8988T (cell line): ENCODE measurements around the gene SNRNP70.
"Not testable (repeated sequence)": the region's sequence is repeated elsewhere in the genome, so short reads cannot be mapped to it uniquely, and the experiment has no call there.

Experiments used
- DNase-seq: peaks from one replicate; pipeline ENCODE4 v3.0.0; 2011

The SNRNP70 gene, protein sequence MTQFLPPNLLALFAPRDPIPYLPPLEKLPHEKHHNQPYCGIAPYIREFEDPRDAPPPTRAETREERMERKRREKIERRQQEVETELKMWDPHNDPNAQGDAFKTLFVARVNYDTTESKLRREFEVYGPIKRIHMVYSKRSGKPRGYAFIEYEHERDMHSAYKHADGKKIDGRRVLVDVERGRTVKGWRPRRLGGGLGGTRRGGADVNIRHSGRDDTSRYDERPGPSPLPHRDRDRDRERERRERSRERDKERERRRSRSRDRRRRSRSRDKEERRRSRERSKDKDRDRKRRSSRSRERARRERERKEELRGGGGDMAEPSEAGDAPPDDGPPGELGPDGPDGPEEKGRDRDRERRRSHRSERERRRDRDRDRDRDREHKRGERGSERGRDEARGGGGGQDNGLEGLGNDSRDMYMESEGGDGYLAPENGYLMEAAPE

DNA sequence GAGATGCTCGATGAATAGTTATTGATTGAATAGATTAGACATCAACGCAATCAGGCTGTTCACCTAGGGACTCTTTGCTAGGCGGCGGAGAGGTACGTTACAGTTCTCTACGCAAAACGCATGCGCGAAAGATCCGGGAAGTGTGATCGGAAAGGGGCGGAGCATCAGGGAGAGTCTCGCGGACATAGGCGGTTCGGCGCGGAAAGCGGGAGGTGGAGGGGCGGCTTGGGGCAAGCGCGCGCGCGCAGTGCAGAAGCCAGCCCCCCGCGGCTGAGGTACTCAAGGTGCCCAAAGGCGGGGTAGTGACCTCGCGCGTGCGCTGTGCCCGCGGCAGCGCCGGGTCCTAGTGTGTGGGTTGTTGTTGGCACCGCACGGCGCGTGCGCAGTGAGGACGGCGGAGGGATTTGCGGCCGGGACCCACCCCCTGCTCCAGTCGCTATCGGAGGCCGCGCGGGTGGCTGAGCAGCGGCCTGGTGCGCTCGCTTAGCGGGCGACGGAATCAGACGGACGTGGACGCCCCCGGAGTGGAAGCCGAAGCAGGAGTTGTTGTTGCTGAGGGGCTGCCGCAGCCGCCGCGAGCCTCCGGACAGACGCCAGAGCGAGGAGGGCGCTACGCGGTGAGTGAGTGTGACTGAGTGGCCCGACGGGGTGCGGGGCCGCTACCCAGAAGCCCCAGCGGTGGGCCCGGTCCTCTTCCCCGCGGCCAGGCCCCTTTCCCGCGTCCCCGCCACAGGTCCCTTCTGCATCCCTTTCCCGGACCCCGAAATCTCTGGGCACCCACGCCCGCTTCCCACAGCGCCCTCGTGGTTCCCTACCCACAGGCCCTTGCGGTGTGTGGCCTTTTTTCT lies at the start of gene SNRNP70:
Gene SNRNP70, plus strand, starts transcription at position 432 of the 848 bp plus-strand sequence. CDS start 964 bp downstream, outside the sequence.
- peak; percentile 93 for DNase-seq

DNA sequence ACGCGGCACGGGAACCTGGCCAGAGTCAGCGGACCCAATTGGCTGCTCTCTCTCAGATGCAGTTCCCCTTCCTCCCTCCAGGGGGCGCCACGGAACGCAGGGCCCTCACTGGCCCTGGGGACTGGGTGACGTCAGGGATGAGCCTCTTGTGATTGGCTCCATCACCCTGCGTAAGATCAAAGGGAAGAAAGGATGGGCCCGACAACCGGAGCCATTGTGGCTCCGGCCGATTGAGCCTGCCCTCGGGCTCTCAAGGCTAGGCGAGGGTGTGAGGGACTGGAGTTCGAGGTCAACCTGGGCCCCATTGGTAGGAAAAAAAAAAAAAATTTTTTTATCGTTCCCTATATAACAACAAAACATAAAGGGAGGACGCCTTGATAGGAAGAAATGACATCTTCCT lies 48.4 kb upstream of the SNRNP70 start, which contains the start of gene CGB1:
Gene CGB1, minus strand, starts transcription at position 81 of the 400 bp plus-strand sequence. CDS start 184 bp downstream, outside the sequence.
- not testable (repeated sequence) for DNase-seq

DNA sequence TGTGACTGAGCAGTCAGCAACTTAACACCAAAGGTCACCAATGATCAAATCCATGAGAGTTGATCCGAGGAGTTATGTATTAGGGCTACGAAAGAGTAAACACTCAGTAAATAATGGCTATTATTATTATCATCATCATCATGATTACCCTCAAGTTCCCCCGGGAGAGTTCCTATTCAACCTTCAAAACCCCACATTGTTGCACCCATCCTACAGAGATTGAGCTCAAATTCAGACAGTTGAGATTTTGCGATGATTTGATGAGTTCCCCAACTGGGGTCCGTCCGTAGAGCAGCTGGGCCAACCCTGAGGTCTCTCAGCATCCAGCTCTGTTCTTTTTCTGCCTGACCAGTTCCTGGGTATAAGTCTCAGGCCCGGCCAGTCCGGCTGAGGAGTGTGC lies 47.1 kb upstream of the SNRNP70 start:
- DNase-seq = not testable (repeated sequence)

DNA sequence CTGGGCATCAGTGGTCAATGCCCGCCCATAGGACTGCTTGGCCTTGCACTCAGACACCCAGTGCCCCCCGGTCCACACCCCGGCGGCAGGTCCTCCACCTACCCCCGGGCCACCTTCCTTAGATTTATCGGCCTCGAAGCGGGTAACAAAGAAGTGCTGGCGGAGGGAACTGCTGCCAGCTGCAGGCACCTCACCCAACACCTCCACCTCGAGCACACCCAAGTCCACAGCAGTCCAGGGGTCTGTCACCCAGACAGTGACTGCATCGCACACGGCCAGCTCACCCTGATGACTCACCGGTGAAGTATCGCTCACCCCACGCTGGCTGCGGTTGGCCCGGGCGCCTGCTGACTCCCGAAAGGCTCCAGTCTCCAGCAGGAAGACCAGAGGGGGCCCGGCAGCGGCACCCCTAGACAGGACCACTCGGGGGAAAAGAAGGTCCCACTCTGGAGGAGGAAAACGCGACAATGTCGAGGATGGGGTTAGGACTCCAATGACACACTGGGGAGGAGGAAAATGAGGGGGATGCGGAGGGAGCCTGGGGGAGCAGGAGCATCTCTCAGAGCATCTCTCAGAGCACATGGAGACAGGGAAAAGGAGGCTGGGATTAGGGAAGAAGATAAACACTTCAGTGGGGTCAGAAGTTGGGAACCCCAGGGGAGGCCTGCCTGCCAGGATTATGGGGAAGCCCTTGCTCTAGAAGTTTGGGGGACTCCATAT lies 46.5 kb upstream of the SNRNP70 start:
- DNase-seq = not testable (repeated sequence)

DNA sequence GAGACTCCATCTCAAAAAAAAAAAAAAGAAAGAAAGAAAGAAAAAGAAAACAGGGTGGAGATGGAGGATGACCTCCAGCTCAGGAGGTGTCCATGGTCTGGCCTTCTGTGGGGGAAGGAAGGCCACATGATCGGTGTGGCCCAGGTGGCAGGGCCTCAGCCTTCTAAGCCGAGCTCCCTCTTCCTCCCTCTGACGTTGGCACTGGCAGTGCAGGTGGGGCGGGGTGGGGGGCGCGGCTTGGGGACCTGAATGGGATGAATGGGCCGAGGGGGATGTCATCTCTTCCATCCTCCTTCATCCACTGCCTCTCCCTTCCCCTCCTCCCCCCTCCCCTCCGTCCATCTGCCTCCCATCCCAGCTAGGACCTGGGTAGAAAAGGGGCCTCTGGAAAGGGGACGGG lies 45.5 kb upstream of the SNRNP70 start:
- DNase-seq = not testable (repeated sequence)

DNA sequence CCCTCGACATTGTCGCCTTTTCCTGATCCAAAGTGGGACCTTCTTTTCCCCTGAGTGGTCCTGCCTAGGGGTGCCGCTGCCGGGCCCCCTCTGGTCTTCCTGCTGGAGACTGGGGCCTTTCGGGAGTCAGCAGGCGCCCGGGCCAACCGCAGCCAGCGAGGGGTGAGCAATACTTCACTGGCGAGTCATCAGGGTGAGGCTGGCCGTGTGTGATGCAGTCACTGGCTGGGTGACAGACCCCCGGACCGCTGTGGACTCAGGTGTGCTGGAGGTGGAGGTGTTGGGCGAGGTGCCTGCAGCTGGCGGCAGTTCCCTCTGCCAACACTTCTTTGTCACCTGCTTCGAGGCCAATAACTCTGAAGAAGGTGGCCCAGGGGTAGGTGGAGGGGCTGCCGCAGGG lies 43.1 kb upstream of the SNRNP70 start:
- DNase-seq = no peak

DNA sequence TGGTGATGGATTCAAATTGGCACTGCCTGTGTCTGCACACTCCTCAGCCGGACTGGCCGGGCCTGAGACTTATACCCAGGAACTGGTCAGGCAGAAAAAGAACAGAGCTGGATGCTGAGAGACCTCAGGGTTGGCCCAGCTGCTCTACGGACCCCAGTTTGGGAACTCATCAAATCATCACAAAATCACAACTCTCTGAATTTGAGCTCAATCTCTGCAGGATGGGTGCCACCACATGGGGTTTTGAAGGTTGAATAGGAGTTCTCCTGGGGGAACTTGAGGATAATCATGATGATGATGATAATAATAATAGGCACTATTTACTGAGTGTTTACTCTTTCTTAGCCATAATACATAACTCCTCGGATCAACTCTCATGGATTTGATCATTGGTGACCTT lies 42.6 kb upstream of the SNRNP70 start:
- not testable (repeated sequence) for DNase-seq

DNA sequence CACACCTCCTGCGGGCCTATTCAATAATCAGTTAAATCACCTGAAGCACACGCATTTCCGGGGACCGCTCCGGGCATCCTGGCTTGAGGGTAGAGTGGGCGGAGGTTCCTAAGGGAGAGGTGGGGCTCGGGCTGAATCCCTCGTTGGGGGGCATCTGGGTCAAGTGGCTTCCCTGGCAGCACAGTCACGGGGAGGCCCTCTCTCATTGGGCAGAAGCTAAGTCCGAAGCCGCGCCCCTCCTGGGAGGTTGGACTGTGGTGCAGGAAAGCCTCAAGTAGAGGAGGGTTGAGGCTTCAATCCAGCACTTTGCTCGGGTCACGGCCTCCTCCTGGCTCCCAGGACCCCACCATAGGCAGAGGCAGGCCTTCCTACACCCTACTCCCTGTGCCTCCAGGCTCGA lies 41.7 kb upstream of the SNRNP70 start, which contains the start of gene CGB5:
Gene CGB5, plus strand, starts transcription at position 301 of the 400 bp plus-strand sequence. CDS start 362 bp downstream, outside the sequence.
- not testable (repeated sequence) for DNase-seq

DNA sequence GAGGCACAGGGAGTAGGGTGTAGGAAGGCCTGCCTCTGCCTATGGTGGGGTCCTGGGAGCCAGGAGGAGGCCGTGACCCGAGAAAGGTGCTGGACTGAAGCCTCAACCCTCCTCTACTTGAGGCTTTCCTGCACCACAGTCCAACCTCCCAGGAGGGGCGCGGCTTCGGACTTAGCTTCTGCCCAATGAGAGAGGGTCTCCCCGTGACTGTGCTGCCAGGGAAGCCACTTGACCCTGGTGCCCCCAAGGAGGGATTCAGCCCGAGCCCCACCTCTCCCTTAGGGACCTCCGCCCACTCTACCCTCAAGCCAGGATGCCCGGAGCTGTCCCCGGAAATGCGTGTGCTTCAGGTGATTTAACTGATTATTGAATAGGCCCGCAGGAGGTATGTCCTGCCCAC lies 36.2 kb upstream of the SNRNP70 start, which contains the start of gene CGB8:
Gene CGB8, minus strand, starts transcription at position 101 of the 400 bp plus-strand sequence. CDS start 372 bp downstream, outside the sequence.
- not testable (repeated sequence) for DNase-seq

DNA sequence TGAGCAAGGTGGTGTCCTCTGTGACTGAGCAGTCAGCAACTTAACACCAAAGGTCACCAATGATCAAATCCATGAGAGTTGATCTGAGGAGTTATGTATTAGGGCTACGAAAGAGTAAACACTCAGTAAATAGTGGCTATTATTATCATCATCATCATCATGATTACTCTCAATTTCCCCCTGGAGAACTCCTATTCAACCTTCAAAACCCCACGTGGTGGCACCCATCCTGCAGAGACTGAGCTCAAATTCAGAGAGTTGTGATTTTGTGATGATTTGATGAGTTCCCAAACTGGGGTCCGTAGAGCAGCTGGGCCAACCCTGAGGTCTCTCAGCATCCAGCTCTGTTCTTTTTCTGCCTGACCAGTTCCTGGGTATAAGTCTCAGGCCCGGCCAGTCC lies 35.4 kb upstream of the SNRNP70 start:
- not testable (repeated sequence) for DNase-seq

DNA sequence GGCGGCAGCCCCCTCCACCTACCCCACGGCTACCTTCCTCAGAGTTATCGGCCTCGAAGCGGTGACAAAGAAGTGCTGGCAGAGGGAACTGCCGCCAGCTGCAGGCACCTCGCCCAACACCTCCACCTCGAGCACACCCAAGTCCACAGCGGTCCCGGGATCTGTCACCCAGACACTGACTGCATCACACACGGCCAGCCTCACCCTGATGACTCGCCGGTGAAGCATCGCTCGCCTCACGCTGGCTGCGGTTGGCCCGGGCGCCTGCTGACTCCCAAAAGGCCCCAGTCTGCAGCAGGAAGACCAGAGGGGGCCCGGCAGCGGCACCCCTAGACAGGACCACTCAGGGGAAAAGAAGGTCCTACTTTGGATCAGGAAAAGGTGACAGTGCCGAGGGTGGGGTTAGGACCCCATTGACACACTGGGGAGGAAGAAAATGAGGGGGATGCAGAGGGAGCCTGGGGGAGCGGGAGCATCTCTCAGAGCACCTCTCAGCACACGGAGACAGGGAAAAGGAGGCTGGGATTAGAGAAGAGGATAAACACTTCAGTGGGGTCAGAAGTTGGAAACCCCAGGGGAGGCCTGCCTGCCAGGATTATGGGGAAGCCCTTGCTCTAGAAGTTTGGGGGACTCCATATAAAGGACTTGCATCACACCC lies 34.7 kb upstream of the SNRNP70 start:
- peak; percentile 71 for DNase-seq

DNA sequence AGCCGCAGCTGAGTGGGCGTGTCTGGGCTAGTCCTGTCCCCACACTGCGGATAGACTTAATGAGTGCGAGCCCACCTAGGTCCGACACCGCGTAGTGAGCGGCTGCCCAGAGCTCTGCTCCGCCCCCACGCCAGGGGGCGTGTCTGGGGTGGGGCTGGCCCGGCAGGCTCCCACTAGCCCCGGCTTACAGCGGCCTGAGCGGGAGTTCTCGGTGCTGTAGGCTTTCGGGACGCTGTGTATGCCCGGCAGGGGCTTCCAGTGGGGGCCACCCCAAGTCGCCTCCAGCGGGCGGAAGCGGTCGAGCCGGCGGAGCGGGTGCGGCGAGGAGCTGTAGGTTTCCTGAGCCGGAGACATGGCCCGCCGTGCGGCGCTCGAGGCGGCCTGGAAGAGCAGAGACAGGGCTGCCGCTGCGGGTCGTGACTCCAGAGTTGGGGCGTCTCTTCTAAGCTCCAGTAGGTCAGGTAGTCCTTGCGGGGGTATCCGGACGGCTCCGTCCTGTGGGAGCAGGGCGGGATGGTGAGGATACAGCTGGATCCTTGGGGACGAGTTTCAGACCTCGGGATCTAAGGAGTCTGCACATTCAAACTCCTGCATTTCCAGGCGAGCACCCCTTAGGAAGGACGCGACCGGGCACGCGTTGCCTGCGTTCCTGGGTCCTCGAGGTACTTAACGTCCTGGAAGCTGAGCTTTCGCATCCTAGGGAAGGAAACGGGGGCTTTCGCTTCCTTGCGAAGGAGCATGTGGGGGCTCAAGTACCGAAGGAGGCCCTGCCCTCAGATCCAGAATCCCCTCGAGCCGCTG lies 28.9 kb upstream of the SNRNP70 start:
- DNase-seq = peak; percentile 86

DNA sequence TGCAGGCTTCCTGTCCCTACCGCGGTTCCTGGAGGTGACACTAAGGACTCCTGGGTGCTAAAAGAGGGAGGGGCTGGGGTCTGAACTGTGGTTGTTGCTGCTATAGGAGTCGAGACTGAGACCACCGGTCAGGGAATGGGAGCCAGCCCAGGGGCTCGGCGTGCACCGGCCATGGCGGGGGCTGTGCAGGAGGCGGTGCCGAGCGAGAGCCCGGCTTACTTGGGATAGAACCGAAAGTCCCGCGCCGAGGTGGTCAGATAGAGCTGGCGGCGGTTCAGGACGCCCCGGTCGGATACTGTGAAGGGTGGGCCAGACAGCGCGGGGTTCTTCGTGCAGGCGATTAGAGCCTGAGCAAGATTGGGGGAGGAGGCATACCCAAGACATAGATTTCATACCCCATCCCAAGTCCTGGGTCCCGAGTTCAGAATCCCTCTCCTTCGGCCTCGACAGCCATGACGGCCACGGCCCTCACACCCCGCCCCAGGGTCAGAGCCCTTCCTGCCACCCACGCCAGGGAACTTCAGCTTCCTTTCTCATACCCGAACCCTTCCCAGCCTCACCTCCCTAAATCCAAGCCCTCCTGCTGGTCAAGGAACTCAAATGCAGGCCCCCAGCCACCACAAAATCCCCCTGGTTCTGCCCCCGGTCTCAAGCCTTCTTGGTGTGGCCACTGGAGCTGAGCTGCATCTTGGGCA lies 28.2 kb upstream of the SNRNP70 start:
- not testable (repeated sequence) for DNase-seq

DNA sequence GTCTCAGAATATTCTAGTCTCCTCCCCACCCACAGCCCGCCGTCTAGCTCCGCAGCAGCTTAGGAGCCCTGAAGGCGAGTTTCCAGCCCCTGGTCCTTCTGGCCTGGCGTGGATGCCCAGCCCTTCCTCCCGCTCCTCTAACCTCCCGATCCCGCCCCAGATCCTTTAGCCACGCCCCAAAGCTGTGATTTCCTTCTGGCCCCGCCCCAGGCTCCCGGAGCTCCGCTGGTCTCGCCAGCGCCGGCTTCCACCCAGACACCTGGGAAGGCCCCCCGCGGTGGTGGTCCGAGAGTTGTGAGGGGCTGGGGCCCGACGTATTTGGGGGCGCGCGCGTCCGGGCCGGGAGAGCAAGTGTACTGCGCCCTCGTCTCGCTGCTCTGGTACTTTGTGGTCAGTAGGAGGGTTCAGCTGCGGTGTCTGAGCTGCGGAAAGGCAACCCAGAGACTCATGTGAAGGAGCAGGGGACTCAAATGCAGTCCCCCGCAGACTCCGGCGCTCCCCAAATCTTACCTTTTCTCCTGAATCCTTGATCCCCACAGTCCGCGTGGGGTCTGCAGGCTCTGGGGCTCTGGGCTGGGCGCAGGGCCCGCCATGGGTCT lies 27.5 kb upstream of the SNRNP70 start, which contains the start of gene CGB7:
Gene CGB7, minus strand, starts transcription at position 114 of the 599 bp plus-strand sequence. CDS start 2,374 bp downstream, outside the sequence.
- DNase-seq = no peak

DNA sequence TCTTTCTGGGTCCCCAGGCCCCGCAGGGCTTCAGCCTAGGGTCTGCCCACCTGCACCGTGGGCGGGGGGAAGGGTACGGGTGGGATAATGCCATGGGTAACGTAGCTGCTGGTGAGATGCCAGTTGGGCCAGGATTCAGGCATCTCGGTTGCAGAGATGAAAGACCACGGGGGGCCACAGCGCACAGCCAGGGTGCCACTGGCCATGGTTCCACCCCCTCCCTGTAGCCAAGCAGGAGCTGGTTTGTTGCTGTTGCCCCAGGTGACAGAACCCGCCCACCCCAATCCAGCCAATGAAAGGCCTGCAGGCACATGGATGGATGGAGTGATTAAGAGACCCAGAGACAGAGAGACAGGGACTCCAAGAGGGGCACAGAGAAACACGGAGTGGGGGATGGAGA lies 26.7 kb upstream of the SNRNP70 start:
- peak; percentile 36 for DNase-seq

DNA sequence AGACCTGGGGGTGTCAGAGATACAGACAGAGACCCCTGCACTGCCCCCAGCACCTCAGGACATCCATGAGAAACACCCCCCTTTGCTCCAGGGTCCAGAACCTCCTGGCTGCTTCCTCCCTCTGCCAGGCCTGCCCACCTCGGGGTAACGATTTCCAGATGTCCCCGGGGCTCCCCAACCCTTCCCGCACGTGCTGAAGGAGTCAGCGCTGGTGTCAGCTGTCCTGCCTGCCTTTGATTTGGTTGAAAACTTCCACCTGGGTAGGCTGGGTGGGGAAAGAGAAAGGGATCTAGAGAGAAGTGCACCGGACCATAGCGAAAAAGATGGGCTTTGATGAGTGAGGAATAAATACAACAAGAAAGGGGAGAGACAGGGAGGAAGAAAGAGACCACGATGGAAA lies 26.2 kb upstream of the SNRNP70 start:
- DNase-seq = no peak

DNA sequence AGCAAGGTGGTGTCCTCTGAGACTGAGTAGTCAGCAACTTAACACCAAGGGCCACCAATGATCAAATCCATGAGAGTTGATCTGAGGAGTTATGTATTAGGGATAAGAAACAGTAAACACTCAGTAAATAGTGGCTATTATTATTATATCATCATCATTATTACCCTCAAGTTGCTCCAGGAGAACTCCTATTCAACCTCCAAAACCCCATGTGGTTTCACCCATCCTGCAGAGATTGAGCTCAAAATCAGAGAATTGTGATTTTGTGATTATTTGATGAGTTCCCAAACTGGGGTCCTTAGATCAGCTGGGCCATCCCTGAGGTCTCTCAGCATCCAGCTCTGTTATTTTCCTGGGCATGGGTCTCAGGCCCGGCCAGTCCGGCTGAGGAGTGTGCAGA lies 24.3 kb upstream of the SNRNP70 start:
- DNase-seq = peak; percentile 2

DNA sequence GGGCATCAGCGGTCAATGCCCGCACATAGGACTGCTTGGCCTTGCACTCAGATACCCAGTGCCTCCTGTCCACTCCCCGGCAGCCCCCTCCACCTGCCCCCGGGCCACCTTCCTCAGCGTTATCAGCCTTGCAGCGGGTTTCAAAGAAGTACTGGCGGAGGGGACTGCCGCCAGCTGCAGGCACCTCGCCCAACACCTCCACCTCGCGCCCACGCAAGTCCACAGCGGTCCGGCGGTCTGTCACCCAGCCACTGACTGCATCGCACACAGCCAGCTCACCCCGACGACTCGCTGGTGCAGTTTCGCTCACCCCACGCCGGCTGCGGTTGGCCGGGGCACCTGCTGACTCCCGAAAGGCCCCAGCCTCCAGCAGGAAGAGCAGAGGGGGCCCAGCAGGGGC lies 23.8 kb upstream of the SNRNP70 start:
- DNase-seq = peak; percentile 6

DNA sequence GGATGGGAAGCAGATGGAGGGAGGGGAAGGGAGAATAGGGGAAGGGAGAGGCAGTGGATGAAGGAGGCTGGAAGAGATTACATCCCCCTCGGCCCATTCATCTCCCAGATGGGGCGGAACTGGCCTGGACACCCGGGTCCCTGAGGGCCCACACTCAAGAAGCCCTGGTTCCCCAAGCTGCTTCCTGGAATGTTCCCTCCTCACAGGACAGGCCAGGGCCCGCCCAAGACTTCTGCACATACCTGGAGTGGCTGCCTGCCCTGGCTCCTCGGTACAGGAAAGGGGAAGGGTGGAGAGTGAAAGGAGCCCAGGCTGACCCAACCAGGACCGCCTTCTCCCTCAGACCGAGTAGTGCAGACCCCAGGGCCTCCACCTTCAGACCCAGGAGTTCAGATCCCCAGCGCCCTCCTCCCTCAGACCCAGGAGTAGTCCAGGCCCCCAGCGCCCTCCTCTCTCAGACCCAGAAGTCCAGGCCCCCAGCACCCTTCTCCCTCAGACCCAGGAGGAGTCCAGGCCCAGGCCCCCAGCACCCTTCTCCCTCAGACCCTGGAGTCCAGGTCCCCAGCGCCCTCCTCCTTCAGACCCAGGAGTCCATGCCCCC lies 21.1 kb upstream of the SNRNP70 start:
- DNase-seq = peak; percentile 20
